OCI-LY3 (cell line): ENCODE results near the gene GTF3C5.

Experiments
- H2AFZ ChIP-seq: fragments of 200-600, 300-600 bp; shearing (Covaris generic); 2 replicates; pipeline ENCODE4 v1.6.0; 2014; ENCODE audit warnings: antibody characterized with exemption, low read depth, low read length
- H3K27ac ChIP-seq: fragments of 200-600, 300-600 bp; sonication (generic); 2 replicates; pipeline ENCODE4 v1.5.1; 2014; ENCODE audit warnings: mild to moderate bottlenecking, low read length, moderate library complexity, mixed read lengths
- H3K27me3 ChIP-seq: fragments of 200-600, 300-600 bp; sonication (generic); 2 replicates; pipeline ENCODE4 v1.6.1; 2014; ENCODE audit warnings: low read depth, low read length, mixed read lengths
- H3K36me3 ChIP-seq: fragments of 200-600, 300-600 bp; sonication (generic); replicated peaks from 2 replicates; pipeline ENCODE3; 2014; ENCODE audit warnings: low read depth, low read length, mixed read lengths
- H3K4me1 ChIP-seq: fragments of 300-600, 200-600 bp; sonication (generic); 2 replicates; pipeline ENCODE4 v1.6.1; 2014; ENCODE audit warnings: low read length, mixed read lengths
- H3K4me2 ChIP-seq: fragments of 200-600, 300-600 bp; sonication (generic); 2 replicates; pipeline ENCODE4 v1.6.1; 2014; ENCODE audit warnings: low read length, mixed read lengths
- H3K4me3 ChIP-seq: fragments of 300-600, 200-600 bp; sonication (generic); 2 replicates; pipeline ENCODE4 v1.5.1; 2014; ENCODE audit warnings: antibody characterized with exemption, mild to moderate bottlenecking, low read length, moderate library complexity
- H3K79me2 ChIP-seq: fragments of 300-600, 200-600 bp; shearing (Covaris generic); 2 replicates; pipeline ENCODE4 v1.6.1; 2014; ENCODE audit warnings: mild to moderate bottlenecking, low read length, mixed read lengths
- H3K9ac ChIP-seq: fragments of 300-600, 200-600 bp; shearing (Covaris generic); 2 replicates; pipeline ENCODE4 v1.6.0; 2014; ENCODE audit warnings: mild to moderate bottlenecking, low read length, moderate library complexity
- H3K9me3 ChIP-seq: fragments of 200-600, 300-600 bp; shearing (Covaris generic); 2 replicates; pipeline ENCODE4 v1.6.1; 2014; ENCODE audit warnings: low read length, mixed read lengths; ENCODE audit not compliant: insufficient read depth
- H4K20me1 ChIP-seq: fragments of 200-600, 300-600 bp; sonication (generic); 2 replicates; pipeline ENCODE4 v1.6.1; 2016; ENCODE audit warnings: low read length, mixed read lengths; ENCODE audit not compliant: insufficient read depth
- EZH2phosphoT487 ChIP-seq: fragments of 200-600 bp; shearing (Covaris generic); IDR thresholded peaks from 2 replicates; pipeline ENCODE4 v1.6.1; 2018; ENCODE audit warnings: antibody characterized with exemption, mixed run types, low read depth
- TF ChIP-seq, protein P1 (sequence below): fragments of 200-600, 300-600 bp; sonication (generic); IDR thresholded peaks from 2 replicates; pipeline ENCODE4 v1.5.1; 2014; ENCODE audit warnings: antibody characterized with exemption, low read length, low read depth

Gene GTF3C5

DNA sequence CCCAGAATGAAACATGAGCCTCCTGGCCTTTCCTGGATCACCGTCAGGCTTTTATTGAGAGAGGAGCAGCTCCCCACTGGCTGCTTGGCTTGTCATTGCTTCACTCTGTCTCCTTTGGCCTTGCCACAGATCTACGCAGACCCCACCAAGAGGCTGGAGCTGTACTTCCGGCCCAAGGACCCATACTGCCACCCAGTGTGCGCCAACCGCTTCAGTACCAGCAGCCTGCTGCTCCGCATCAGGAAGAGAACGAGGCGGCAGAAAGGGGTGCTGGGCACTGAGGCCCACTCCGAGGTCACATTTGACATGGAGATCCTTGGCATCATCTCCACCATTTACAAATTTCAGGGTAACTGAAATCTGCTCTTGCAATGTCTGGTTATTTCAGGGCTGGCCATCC is 11.2 kb downstream of the GTF3C5 start:
- Histone ChIP-seq H3K27me3 (no peaks in the 10 kb centered on the region), H3K9ac (no peak overlapping the region), H3K79me2 (peaks cover 39% of the 10 kb centered on the region), H3K4me1 (no peaks in the 10 kb centered on the region), H3K27ac (no peak overlapping the region), H3K4me2 (no peak overlapping the region), H2AFZ (no peak overlapping the region), H4K20me1 (peaks cover 33% of the 10 kb centered on the region), H3K36me3 (peaks cover 46% of the 10 kb centered on the region), H3K4me3 (no peak overlapping the region), H3K9me3 (no peaks in the 10 kb centered on the region)
- no peak for TF ChIP-seq EZH2phosphoT487
- TF ChIP-seq, protein P1, sequence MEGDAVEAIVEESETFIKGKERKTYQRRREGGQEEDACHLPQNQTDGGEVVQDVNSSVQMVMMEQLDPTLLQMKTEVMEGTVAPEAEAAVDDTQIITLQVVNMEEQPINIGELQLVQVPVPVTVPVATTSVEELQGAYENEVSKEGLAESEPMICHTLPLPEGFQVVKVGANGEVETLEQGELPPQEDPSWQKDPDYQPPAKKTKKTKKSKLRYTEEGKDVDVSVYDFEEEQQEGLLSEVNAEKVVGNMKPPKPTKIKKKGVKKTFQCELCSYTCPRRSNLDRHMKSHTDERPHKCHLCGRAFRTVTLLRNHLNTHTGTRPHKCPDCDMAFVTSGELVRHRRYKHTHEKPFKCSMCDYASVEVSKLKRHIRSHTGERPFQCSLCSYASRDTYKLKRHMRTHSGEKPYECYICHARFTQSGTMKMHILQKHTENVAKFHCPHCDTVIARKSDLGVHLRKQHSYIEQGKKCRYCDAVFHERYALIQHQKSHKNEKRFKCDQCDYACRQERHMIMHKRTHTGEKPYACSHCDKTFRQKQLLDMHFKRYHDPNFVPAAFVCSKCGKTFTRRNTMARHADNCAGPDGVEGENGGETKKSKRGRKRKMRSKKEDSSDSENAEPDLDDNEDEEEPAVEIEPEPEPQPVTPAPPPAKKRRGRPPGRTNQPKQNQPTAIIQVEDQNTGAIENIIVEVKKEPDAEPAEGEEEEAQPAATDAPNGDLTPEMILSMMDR, result no peak

GRCh38 chr9:133042676-133043075 is 11.9 kb downstream of the GTF3C5 start:
- Histone ChIP-seq H3K27ac (no peak overlapping the region), H3K27me3 (no peaks in the 10 kb centered on the region), H3K36me3 (peaks cover 48% of the 10 kb centered on the region), H3K4me3 (no peak overlapping the region), H4K20me1 (peaks cover 26% of the 10 kb centered on the region), H3K79me2 (peaks cover 31% of the 10 kb centered on the region), H2AFZ (no peak overlapping the region), H3K9ac (no peak overlapping the region), H3K4me1 (no peaks in the 10 kb centered on the region), H3K4me2 (no peak overlapping the region), H3K9me3 (no peaks in the 10 kb centered on the region)
- no peak for TF ChIP-seq EZH2phosphoT487
- TF ChIP-seq, protein P1, result no peak

DNA sequence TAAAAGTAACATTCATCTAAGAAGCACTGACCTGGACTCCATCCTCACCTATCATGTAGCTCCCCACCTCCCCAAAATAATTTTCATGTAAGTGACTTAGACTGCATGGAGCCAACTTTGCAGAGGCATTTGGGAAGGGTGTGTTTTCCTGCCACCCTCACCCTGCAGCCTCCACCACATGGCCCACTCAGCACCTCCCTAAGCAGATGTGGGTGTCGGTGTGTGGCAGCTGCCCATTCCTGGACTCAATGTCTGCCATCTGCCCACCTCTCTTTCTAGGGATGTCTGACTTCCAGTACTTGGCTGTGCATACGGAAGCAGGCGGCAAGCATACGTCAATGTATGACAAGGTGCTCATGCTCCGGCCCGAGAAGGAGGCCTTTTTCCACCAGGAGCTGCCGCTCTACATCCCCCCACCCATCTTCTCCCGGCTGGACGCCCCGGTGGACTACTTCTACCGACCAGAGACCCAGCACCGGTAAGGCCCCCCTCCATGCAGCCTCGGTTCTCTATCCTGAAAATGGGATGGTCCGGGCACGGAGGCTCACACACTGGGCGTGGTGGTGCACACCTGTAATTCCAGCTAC is 12.7 kb downstream of the GTF3C5 start:
- H2AFZ ChIP-seq, result no peak overlapping the region
- no peak overlapping the region for H3K9ac ChIP-seq
- peaks cover 24% of the 10 kb centered on the region for H4K20me1 ChIP-seq
- no peaks in the 10 kb centered on the region for H3K4me1 ChIP-seq
- H3K4me3 ChIP-seq, result no peak overlapping the region
- H3K4me2 ChIP-seq, result no peak overlapping the region
- H3K27me3 ChIP-seq, result no peaks in the 10 kb centered on the region
- no peaks in the 10 kb centered on the region for H3K9me3 ChIP-seq
- TF ChIP-seq EZH2phosphoT487, result no peak
- TF ChIP-seq, protein P1, result no peak
- H3K36me3 ChIP-seq, result peaks cover 45% of the 10 kb centered on the region
- peaks cover 26% of the 10 kb centered on the region for H3K79me2 ChIP-seq
- no peak overlapping the region for H3K27ac ChIP-seq

DNA sequence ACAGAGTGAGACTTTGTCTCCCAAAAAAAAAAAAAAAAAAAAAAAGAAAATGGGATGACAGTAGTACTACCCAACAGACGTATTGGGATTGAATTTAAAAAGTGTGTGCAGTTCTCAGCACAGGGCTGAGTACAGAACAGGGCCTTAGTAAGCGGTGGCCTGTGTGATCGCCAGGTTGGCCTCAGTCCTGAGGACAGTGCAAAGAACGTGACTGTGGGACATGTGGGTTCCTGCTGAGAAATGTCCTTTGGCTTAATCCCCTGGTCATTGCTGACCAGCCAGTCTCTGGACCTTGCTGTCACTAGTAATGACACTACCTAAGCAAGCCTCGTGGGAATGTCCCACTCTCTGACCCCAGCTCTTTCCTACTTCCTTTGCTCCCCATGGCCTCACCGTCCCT is 13.3 kb downstream of the GTF3C5 start:
- TF ChIP-seq, protein P1, result no peak
- TF ChIP-seq EZH2phosphoT487, result no peak
- peaks cover 46% of the 10 kb centered on the region for H3K36me3 ChIP-seq

More for the DNA sequence above, 13.3 kb downstream of the GTF3C5 start:
- Histone ChIP-seq H3K27me3 (no peaks in the 10 kb centered on the region), H3K4me1 (no peaks in the 10 kb centered on the region), H3K4me3 (no peak overlapping the region), H2AFZ (no peak overlapping the region), H3K4me2 (no peak overlapping the region), H3K9me3 (no peaks in the 10 kb centered on the region), H3K79me2 (peaks cover 20% of the 10 kb centered on the region), H3K27ac (no peak overlapping the region), H3K9ac (no peak overlapping the region), H4K20me1 (peaks cover 20% of the 10 kb centered on the region)
